HEK293 (cell line): ENCODE results near the gene DAGLB.

Experiments used
- PRDM1 ChIP-seq: fragments of 450-650 bp; formaldehyde crosslinking; IDR thresholded peaks from 2 replicates; pipeline ENCODE4; 2016; ENCODE audit warnings: missing biosample characterization, missing genetic modification characterization
- TRIM28 ChIP-seq: IDR thresholded peaks from 2 replicates; pipeline ENCODE4 v1.6.1; 2011; ENCODE audit warnings: low read length, control low read depth, borderline replicate concordance
- ZFP37 ChIP-seq: fragments of 450-650 bp; formaldehyde crosslinking; IDR thresholded peaks from 2 replicates; pipeline ENCODE4 v1.5.1; 2016; ENCODE audit warnings: missing biosample characterization, missing genetic modification characterization
- ZNF138 ChIP-seq: fragments of 450-650 bp; formaldehyde crosslinking; IDR thresholded peaks from 2 replicates; pipeline ENCODE4 v1.5.1; 2016; ENCODE audit warnings: missing biosample characterization, missing genetic modification characterization, borderline replicate concordance
- ZNF184 ChIP-seq: fragments of 450-650 bp; IDR thresholded peaks from 2 replicates; pipeline ENCODE4 v1.5.1; 2018; ENCODE audit warnings: missing biosample characterization, mild to moderate bottlenecking, missing genetic modification characterization
- ZNF274 ChIP-seq, 2 experiments: fragments of 200-500 bp in 1 of 2; fragments of 450-650 bp in 1 of 2; sonication (Bioruptor generic) in 1 of 2; formaldehyde crosslinking in 1 of 2; IDR thresholded peaks; 2 replicates each; pipeline versions ENCODE4 v1.5.1 to v1.6.1; 2014 to 2016; ENCODE audit warnings: borderline replicate concordance in 1 of 2, inconsistent platforms in 1 of 2, low read length in 1 of 2, missing biosample characterization in 1 of 2, missing genetic modification characterization in 1 of 2
- ZNF677 ChIP-seq: fragments of 450-650 bp; IDR thresholded peaks from 2 replicates; pipeline ENCODE4 v1.5.0; 2018; ENCODE audit warnings: missing biosample characterization, mild to moderate bottlenecking, missing genetic modification characterization, moderate library complexity
- ZNF791 ChIP-seq: fragments of 450-650 bp; formaldehyde crosslinking; IDR thresholded peaks from 2 replicates; pipeline ENCODE4 v1.5.1; 2016; ENCODE audit warnings: missing biosample characterization, missing genetic modification characterization
- ZSCAN30 ChIP-seq: fragments of 450-650 bp; IDR thresholded peaks from 2 replicates; pipeline ENCODE4 v1.5.1; 2018; ENCODE audit warnings: missing biosample characterization, mild to moderate bottlenecking, missing genetic modification characterization, moderate library complexity
- TF ChIP-seq, protein P1 (sequence below): fragments of 450-650 bp; formaldehyde crosslinking; IDR thresholded peaks from 2 replicates; pipeline ENCODE4 v1.5.1; 2016; ENCODE audit warnings: missing biosample characterization, missing genetic modification characterization
- TF ChIP-seq, protein P2 (sequence below): sonication (generic); formaldehyde crosslinking; IDR thresholded peaks from 2 replicates; pipeline ENCODE4 v1.8.1; 2022; ENCODE audit warnings: mild to moderate bottlenecking, moderate library complexity, missing genetic modification reagents
- TF ChIP-seq, protein P3 (sequence below): fragments of 450-650 bp; formaldehyde crosslinking; IDR thresholded peaks from 2 replicates; pipeline ENCODE4 v1.5.1; 2016; ENCODE audit warnings: missing biosample characterization, missing genetic modification characterization
- TF ChIP-seq, protein P4 (sequence below): fragments of 450-650 bp; formaldehyde crosslinking; IDR thresholded peaks from 2 replicates; pipeline ENCODE4 v1.5.1; 2016; ENCODE audit warnings: missing biosample characterization, missing genetic modification characterization

DNA sequence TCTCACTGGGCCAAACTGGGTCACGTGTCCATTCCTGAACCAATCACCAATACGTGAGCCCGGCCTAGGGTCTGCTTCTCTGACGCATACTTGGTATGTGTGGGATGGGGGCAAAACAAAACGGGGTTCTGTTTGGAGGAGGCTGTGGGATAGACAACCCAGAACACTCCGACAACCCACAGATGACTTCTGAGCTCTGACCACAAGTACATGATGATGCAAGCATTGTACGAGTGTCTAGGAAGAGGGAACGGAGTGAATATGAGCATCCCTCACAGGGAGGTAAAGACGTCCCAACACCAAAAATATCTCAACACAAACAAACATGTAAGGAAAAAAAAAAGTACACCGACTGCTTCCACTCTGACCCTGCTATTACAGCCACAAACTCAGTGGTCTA lies 5.6 kb downstream of the DAGLB start:
- TF ChIP-seq ZSCAN30 (tag by site-specific recombination) (no peak), ZNF677 (no peak), ZNF184 (tag by site-specific recombination) (no peak), ZNF274 (IDR thresholded peaks at IDR 0.05; ENCODE audit: low read length) (no peak), ZNF274 (tag by site-specific recombination; IDR thresholded peaks at IDR 0.05; ENCODE audit: borderline replicate concordance) (no peak), ZNF138 (tag by site-specific recombination) (no peak), ZNF791 (tag by site-specific recombination) (no peak), ZFP37 (tag by site-specific recombination) (no peak), PRDM1 (tag by site-specific recombination) (no peak), TRIM28 (no peak)
- TF ChIP-seq, protein P1, sequence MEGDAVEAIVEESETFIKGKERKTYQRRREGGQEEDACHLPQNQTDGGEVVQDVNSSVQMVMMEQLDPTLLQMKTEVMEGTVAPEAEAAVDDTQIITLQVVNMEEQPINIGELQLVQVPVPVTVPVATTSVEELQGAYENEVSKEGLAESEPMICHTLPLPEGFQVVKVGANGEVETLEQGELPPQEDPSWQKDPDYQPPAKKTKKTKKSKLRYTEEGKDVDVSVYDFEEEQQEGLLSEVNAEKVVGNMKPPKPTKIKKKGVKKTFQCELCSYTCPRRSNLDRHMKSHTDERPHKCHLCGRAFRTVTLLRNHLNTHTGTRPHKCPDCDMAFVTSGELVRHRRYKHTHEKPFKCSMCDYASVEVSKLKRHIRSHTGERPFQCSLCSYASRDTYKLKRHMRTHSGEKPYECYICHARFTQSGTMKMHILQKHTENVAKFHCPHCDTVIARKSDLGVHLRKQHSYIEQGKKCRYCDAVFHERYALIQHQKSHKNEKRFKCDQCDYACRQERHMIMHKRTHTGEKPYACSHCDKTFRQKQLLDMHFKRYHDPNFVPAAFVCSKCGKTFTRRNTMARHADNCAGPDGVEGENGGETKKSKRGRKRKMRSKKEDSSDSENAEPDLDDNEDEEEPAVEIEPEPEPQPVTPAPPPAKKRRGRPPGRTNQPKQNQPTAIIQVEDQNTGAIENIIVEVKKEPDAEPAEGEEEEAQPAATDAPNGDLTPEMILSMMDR = no peak
- TF ChIP-seq, protein P2, sequence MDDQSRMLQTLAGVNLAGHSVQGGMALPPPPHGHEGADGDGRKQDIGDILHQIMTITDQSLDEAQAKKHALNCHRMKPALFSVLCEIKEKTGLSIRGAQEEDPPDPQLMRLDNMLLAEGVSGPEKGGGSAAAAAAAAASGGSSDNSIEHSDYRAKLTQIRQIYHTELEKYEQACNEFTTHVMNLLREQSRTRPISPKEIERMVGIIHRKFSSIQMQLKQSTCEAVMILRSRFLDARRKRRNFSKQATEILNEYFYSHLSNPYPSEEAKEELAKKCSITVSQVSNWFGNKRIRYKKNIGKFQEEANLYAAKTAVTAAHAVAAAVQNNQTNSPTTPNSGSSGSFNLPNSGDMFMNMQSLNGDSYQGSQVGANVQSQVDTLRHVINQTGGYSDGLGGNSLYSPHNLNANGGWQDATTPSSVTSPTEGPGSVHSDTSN (CRISPR knock-in tag) = no peak
- TF ChIP-seq, protein P3, sequence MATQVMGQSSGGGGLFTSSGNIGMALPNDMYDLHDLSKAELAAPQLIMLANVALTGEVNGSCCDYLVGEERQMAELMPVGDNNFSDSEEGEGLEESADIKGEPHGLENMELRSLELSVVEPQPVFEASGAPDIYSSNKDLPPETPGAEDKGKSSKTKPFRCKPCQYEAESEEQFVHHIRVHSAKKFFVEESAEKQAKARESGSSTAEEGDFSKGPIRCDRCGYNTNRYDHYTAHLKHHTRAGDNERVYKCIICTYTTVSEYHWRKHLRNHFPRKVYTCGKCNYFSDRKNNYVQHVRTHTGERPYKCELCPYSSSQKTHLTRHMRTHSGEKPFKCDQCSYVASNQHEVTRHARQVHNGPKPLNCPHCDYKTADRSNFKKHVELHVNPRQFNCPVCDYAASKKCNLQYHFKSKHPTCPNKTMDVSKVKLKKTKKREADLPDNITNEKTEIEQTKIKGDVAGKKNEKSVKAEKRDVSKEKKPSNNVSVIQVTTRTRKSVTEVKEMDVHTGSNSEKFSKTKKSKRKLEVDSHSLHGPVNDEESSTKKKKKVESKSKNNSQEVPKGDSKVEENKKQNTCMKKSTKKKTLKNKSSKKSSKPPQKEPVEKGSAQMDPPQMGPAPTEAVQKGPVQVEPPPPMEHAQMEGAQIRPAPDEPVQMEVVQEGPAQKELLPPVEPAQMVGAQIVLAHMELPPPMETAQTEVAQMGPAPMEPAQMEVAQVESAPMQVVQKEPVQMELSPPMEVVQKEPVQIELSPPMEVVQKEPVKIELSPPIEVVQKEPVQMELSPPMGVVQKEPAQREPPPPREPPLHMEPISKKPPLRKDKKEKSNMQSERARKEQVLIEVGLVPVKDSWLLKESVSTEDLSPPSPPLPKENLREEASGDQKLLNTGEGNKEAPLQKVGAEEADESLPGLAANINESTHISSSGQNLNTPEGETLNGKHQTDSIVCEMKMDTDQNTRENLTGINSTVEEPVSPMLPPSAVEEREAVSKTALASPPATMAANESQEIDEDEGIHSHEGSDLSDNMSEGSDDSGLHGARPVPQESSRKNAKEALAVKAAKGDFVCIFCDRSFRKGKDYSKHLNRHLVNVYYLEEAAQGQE (tag by site-specific recombination) = no peak
- TF ChIP-seq, protein P4, sequence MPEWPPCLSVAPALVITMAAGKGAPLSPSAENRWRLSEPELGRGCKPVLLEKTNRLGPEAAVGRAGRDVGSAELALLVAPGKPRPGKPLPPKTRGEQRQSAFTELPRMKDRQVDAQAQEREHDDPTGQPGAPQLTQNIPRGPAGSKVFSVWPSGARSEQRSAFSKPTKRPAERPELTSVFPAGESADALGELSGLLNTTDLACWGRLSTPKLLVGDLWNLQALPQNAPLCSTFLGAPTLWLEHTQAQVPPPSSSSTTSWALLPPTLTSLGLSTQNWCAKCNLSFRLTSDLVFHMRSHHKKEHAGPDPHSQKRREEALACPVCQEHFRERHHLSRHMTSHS = no peak
